Epithelial cell of proximal tubule (primary cell): Measurements from ENCODE around the gene SYTL3. TPM values are rescaled to one million over a fixed set of nuclear protein-coding genes. Genes with fewer than 3 reads are reported as not detected.

Experiments
- DNase-seq: peaks from one replicate; pipeline ENCODE4 v3.0.0-alpha.2; 2011; ENCODE audit warnings: low read depth
- H3K4me3 ChIP-seq: 2 replicates; pipeline ENCODE4 v1.5.1; 2011; ENCODE audit warnings: low read depth, mild to moderate bottlenecking, low read length
- total RNA-seq: library from RNA; depleted of rRNA; stranded (reverse); fragments of >200 nt; gene quantifications from 2 replicates; pipeline ENCODE4 v1.2.3, GENCODE V29; 2015
- TF ChIP-seq, protein P1 (sequence below): conservative IDR thresholded peaks from 2 replicates; pipeline ENCODE4 v1.5.1; 2012; ENCODE audit warnings: low read depth, mild to moderate bottlenecking, low read length

SYTL3 gene
- total RNA-seq, 1 donor from 2014 or later: 11.0 TPM

DNA sequence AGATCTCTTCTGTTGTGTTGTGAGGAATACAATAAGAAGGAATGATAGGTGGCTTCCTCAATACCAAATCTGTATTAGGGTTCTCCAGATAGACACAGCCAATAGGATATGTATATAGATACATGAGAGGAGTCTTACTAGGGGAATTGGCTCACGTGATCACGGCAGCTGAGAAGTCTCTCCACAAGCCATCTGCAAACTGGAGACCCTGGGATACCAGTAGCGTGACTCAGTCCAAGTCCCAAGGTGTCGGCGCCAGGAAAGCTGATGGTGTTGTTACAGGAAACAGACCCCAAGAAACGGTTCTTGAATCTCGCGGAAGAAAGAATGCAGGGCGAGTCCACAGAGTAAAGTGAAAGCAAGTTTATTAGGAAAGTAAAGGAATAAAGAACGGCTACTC lies 61.4 kb downstream of the SYTL3 start:
- H3K4me3 ChIP-seq: no peak overlapping the region
- DNase-seq: no peak

DNA sequence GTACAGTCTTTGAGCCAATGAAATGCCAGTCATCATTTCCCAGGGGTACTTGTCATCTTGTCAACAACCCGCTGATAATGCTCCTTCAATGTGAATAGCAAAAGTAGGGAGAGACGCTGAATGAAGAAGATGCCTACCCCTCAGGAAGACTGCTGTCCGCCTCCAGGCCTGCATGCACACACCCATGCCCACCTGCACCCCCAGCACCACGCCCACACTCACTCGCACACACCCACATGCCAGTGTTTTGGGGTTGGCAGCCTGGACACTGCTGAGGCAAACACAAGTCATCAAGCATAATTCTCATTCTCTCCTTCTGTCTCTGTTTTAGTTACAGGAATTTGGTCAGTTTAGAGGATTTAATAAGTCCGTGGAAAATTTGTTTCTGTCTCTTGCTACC lies 63.6 kb downstream of the SYTL3 start:
- H3K4me3 ChIP-seq: no peak overlapping the region
- TF ChIP-seq, protein P1, sequence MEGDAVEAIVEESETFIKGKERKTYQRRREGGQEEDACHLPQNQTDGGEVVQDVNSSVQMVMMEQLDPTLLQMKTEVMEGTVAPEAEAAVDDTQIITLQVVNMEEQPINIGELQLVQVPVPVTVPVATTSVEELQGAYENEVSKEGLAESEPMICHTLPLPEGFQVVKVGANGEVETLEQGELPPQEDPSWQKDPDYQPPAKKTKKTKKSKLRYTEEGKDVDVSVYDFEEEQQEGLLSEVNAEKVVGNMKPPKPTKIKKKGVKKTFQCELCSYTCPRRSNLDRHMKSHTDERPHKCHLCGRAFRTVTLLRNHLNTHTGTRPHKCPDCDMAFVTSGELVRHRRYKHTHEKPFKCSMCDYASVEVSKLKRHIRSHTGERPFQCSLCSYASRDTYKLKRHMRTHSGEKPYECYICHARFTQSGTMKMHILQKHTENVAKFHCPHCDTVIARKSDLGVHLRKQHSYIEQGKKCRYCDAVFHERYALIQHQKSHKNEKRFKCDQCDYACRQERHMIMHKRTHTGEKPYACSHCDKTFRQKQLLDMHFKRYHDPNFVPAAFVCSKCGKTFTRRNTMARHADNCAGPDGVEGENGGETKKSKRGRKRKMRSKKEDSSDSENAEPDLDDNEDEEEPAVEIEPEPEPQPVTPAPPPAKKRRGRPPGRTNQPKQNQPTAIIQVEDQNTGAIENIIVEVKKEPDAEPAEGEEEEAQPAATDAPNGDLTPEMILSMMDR: no peak
- no peak for DNase-seq

More for the DNA sequence above, 61.4 kb downstream of the SYTL3 start:
- TF ChIP-seq, protein P1: no peak

DNA sequence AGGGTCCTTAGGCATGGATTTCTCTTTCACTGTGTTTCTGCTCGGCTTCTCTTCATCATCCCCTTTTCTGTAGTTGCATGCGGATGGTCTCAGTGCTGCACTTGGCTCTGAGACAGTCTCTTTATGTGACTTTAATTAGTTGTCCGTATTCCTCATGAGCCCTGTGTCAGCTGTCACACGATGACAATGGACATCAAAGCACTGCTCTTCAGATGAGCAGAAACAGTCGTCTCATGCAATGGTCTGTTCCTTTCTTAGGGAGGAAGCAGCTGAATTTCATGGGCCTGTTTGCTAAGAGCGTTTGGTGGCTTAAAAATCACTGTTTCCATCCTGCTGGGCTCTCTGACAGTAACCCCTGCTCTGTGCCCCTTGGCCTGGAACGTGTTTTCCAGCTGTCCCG lies 64.9 kb downstream of the SYTL3 start:
- no peak overlapping the region for H3K4me3 ChIP-seq
- TF ChIP-seq, protein P1: no peak
- no peak for DNase-seq

DNA sequence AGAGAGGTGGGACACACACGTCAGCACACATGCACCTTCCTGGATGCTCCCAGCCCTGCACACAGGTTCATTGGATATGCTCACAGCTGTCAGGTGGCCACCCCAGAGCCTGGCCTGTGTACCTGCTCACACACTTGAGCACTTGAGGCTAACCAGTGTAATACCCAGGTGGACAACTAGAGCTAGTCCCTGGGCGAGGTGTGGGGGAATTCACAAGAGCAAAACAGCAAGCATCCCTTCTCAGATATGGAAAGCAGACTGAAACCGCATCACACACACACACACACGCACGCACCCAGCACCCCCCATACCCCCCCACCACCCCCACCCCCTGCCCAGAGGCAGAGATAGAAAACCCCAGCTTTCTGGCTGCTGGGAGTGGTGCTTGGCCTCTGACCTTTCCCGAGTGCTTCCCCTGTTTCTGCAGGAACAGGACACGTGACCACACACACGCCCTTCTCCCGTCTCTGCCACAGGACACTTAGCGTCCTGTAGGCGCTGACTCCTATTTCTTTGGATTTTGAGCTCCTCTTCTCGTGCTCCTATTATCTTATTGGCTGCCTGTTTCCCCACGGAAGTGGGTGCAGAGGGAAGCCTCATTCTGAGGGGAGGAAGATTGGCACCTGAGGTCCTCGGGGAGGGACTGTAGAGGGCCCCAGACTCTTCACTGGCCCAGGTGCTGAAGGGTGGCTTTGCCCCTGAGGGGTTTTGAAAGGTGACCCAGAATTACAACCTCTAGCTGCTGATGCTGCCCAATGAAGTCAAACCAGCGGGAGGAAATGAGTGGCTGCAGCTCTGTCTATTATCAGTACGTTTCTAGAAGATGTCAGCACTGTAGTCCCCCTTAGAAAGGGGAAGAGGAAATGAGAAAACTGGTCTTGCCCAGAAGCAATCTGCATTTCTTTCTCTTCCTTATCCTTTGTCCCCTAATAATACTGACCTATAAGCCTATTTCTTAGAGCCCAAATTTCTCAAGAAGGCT lies 65.8 kb downstream of the SYTL3 start:
- TF ChIP-seq, protein P1: no peak
- no peak overlapping the region for H3K4me3 ChIP-seq
- DNase-seq: no peak

DNA sequence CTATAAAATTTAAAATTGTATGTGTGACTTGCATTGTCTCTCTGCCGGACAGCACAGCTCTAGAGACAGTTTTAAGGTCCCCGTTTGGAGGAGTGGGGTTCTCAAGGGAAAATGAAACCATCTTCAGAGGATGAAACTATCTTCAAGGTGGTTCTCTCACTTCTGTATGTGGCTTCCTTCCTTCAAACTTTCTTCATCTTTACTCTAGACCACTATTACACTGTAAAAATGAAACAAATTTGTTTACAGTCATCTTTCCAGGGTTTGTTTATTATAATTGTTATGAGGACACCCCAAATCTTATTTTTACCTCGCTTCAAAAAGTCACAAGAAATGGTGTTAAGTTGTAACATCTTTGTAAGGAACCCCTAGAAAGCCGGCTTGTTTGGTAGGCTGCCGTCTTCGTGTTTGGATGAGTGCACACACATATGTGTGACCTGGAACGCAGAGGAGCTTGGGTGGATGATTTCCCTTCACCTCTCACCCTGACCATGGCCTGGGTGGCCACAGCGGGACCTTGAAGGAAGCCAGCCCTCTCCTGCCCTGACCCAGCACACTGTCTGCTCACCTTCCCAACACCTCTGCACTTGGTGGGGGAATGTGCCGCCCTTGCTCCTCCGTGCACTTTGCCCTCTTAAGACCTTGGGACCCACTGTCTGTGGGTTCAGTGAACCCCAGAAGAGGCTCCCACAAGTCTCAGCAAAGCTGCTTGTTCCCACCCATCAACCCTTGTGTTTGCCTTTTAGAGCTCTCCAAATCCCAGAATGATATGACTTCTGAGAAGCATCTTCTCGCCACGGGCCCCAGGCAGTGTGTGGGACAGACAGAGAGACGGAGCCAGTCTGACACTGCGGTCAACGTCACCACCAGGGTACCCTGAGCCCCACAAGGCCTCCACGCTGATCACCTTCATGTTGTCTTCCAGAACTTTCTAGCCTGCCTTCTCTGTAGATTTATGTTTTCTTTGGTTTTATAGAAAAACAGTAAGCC lies 67.8 kb downstream of the SYTL3 start:
- no peak overlapping the region for H3K4me3 ChIP-seq
- TF ChIP-seq, protein P1: no peak
- no peak for DNase-seq

DNA sequence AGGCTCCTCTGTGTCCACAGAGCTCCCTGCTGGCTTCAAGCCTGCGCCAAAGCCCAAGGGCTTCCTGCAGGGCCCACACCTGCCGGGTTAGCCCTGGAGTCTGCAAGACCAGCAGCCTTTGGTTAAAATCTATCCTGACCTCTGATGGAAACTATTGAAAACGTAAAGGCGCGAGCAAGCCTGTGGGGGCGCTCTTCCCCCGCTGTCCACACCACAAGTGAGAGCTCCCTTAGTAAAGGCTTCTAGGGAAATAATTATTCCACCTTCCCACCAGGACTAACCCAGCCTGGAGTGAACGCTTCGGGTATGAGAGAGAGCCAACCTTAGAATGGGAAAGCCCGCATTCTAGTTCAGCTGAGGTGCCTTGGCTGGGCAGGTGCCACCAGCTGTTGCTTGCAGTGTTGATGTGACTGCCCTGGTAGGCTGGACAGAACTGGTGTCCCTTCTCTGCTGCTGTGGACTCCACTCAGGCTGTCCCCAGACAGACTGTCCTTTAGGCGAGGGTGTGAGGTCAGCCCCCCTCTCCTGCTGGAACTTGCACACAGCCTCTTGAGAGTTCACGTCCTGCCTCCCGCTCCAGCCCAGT lies 68.7 kb downstream of the SYTL3 start:
- no peak for DNase-seq
- TF ChIP-seq, protein P1: peak; percentile 82
- H3K4me3 ChIP-seq: no peak overlapping the region
